GM12892 (cell line): ENCODE measurements around the gene ST3GAL5.

ENCODE experiments used
- POLR2A ChIP-seq: IDR thresholded peaks from 2 replicates; pipeline ENCODE4 v1.6.1; 2011; ENCODE audit warnings: low read depth, low read length, control low read depth
- POLR2AphosphoS5 ChIP-seq: IDR thresholded peaks from 2 replicates; pipeline ENCODE4 v1.6.1; 2011; ENCODE audit warnings: low read depth, low read length, control low read depth

DNA sequence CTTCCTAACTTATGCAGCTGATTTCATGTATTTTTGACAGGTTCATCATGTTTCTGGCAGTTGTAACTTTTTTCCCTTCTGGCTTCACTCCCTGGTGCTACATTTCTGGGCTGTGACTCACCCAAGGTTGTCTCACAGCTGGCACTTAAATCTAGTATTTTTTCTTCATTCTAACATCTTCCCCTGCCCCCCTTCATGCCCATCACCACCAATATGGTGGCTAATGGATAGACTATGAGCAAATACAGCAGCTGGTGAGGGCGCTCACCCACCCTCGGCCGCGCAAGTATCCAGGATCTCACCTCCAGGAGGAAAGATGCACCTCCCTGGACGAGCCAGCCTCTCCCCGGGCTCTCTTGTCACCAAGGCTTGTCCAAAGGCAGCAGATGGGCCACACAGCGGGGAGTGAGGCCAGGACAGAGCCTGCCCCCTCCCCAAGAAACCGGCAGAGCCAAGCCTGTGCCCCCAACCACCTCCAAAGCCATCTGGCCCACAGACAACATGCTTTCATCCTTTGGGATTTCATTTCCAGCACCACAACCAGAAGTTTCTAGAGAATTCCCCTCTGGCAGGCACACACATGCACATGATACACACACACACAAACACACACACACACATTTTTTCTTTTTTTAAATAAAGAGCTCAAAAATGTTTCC lies 95.9 kb downstream of the ST3GAL5 start:
- TF ChIP-seq POLR2AphosphoS5 (no peak), POLR2A (no peak)
